Astrocyte (in vitro differentiated cells and primary cell): ENCODE data around the gene DNER.

Source experiments
- EZH2 ChIP-seq: IDR thresholded peaks from 2 replicates; pipeline ENCODE4 v1.6.1; 2012; ENCODE audit warnings: mild to moderate bottlenecking, low read length, inconsistent platforms; ENCODE audit not compliant: insufficient read depth
- TF ChIP-seq, protein P1 (sequence below): IDR thresholded peaks from 2 replicates; pipeline ENCODE4 v1.5.1; 2011; ENCODE audit warnings: low read depth, mild to moderate bottlenecking, inconsistent platforms, low read length, moderate library complexity; ENCODE audit not compliant: insufficient read depth

DNA sequence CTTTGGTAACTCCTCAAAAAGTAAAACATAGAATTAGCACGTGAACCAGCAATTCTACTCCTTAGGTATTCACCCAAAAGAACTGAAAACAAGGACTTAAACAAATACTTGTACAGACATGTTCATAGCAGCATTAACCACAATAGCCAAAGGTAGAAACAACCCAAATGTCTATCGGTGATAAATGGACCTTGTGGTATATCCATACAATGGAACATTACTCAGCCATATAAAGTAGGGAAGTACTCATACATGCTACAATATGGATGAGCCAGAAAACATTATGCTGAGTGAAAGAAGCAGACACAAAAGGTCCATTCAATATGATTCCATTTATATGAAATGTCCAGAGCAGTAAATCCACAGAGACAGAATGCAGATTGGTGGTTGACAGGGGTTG lies 182.8 kb downstream of the DNER start:
- TF ChIP-seq, protein P1, sequence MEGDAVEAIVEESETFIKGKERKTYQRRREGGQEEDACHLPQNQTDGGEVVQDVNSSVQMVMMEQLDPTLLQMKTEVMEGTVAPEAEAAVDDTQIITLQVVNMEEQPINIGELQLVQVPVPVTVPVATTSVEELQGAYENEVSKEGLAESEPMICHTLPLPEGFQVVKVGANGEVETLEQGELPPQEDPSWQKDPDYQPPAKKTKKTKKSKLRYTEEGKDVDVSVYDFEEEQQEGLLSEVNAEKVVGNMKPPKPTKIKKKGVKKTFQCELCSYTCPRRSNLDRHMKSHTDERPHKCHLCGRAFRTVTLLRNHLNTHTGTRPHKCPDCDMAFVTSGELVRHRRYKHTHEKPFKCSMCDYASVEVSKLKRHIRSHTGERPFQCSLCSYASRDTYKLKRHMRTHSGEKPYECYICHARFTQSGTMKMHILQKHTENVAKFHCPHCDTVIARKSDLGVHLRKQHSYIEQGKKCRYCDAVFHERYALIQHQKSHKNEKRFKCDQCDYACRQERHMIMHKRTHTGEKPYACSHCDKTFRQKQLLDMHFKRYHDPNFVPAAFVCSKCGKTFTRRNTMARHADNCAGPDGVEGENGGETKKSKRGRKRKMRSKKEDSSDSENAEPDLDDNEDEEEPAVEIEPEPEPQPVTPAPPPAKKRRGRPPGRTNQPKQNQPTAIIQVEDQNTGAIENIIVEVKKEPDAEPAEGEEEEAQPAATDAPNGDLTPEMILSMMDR, result no peak
- TF ChIP-seq EZH2, result no peak
